K562 (cell line): ENCODE measurements around the gene LEPROT. TPM values are rescaled to one million over a fixed set of nuclear protein-coding genes. Genes with fewer than 3 reads are reported as not detected.
A peak's percentile ranks its signal among the peaks of the same experiment; 100 is the strongest.

Experiments used
- ARID3B ChIP-seq: fragments of 250-450 bp; sonication (Bioruptor Pico); IDR thresholded peaks from 2 replicates; pipeline ENCODE4 v1.4.0; 2020; ENCODE audit warnings: borderline replicate concordance
- BRD9 ChIP-seq: fragments of 450-650 bp; IDR thresholded peaks from 2 replicates; pipeline ENCODE4 v1.6.1; 2018; ENCODE audit warnings: low read depth; ENCODE audit not compliant: partially characterized antibody
- CHD1 ChIP-seq: fragments of 200-600 bp; sonication (generic); IDR thresholded peaks from one replicate; pipeline ENCODE4 v1.6.1; 2012; ENCODE audit warnings: mild to moderate bottlenecking, moderate library complexity, low read length, inconsistent platforms
- CTBP1 ChIP-seq: fragments of 450-650 bp; IDR thresholded peaks from 2 replicates; pipeline ENCODE4 v1.6.1; 2016; ENCODE audit warnings: borderline replicate concordance
- ETS1 ChIP-seq: conservative IDR thresholded peaks from 2 replicates; pipeline ENCODE4 v1.6.1; 2011; ENCODE audit warnings: low read depth, mild to moderate bottlenecking, low read length; ENCODE audit not compliant: control insufficient read depth
- ETV1 ChIP-seq: fragments of 450-650 bp; conservative IDR thresholded peaks from 2 replicates; pipeline ENCODE4 v1.6.1; 2016; ENCODE audit warnings: missing genetic modification characterization, control low read depth, low read depth, missing compliant biosample characterization
- GATAD2B ChIP-seq: fragments of 450-650 bp; IDR thresholded peaks from 2 replicates; pipeline ENCODE4 v1.6.1; 2017; ENCODE audit warnings: mild to moderate bottlenecking, borderline replicate concordance
- GTF2A2 ChIP-seq: IDR thresholded peaks from 2 replicates; pipeline ENCODE4 v1.6.1; 2016; ENCODE audit warnings: mild to moderate bottlenecking, missing genetic modification characterization, missing compliant biosample characterization
- HNRNPH1 ChIP-seq: fragments of 200-400 bp; formaldehyde crosslinking; optimal IDR thresholded peaks from 2 replicates; pipeline ENCODE3; 2017; ENCODE audit warnings: low read depth, mild to moderate bottlenecking, low read length, moderate library complexity
- IFI16 ChIP-seq: fragments of 250-450 bp; sonication (Bioruptor Pico); IDR thresholded peaks from 2 replicates; pipeline ENCODE4 v2.1.2; 2022; ENCODE audit warnings: mild to moderate bottlenecking, inconsistent platforms
- KDM4B ChIP-seq, 2 experiments: fragments of 450-650 bp in 1 of 2; sonication (generic) in 1 of 2; IDR thresholded peaks; 2 replicates each; pipeline ENCODE4 v1.6.1; 2016 to 2017; ENCODE audit warnings: borderline replicate concordance in 2 of 2, antibody characterized with exemption in 1 of 2, low read depth in 1 of 2, mild to moderate bottlenecking in 1 of 2
- LEF1 ChIP-seq: fragments of 450-650 bp; IDR thresholded peaks from 2 replicates; pipeline ENCODE4 v1.6.1; 2016; ENCODE audit warnings: mild to moderate bottlenecking
- MTF1 ChIP-seq: fragments of 250-450 bp; sonication (Bioruptor Pico); IDR thresholded peaks from 2 replicates; pipeline ENCODE4 v1.9.0; 2021; ENCODE audit warnings: moderate library complexity, mild to moderate bottlenecking, inconsistent platforms, borderline replicate concordance
- NCOA4 ChIP-seq: fragments of 450-650 bp; IDR thresholded peaks from 2 replicates; pipeline ENCODE4 v1.6.1; 2018; ENCODE audit warnings: mild to moderate bottlenecking; ENCODE audit not compliant: partially characterized antibody
- PHF8 ChIP-seq: fragments of 200-600 bp; sonication (generic); IDR thresholded peaks from 2 replicates; pipeline ENCODE4 v1.6.1; 2012; ENCODE audit warnings: mixed run types, mild to moderate bottlenecking, inconsistent platforms, low read length, moderate library complexity, borderline replicate concordance
- POLR2AphosphoS5 ChIP-seq: IDR thresholded peaks from 2 replicates; pipeline ENCODE4 v1.6.1; 2011; ENCODE audit warnings: mild to moderate bottlenecking, low read depth, low read length, moderate library complexity; ENCODE audit not compliant: control insufficient read depth, insufficient read depth
- RBM17 ChIP-seq: fragments of 200-400 bp; formaldehyde crosslinking; IDR thresholded peaks from 2 replicates; pipeline ENCODE4 v1.6.1; 2017; ENCODE audit warnings: low read depth, mild to moderate bottlenecking, low read length, borderline replicate concordance
- SAP30 ChIP-seq: fragments of 200-600 bp; sonication (generic); IDR thresholded peaks from 2 replicates; pipeline ENCODE4 v1.6.1; 2012; ENCODE audit warnings: borderline replicate concordance, low read depth, mild to moderate bottlenecking, moderate library complexity, low read length, control low read depth, inconsistent platforms; ENCODE audit not compliant: insufficient read depth, poor library complexity, severe bottlenecking
- SETDB1 ChIP-seq: IDR thresholded peaks from one replicate; pipeline ENCODE4 v1.6.1; 2012; ENCODE audit warnings: low read length, control low read depth, inconsistent platforms
- TAF7 ChIP-seq: fragments of 450-650 bp; IDR thresholded peaks from 2 replicates; pipeline ENCODE4 v1.6.1; 2016; ENCODE audit warnings: missing genetic modification characterization, missing compliant biosample characterization
- TEAD4 ChIP-seq, 2 experiments: sonication (generic) in 1 of 2; formaldehyde crosslinking in 1 of 2; IDR thresholded peaks; 2 replicates each; pipeline versions ENCODE4 v1.6.1 to v1.8.0; 2012 to 2022; ENCODE audit warnings: borderline replicate concordance in 1 of 2, inconsistent platforms in 1 of 2, low read length in 1 of 2, mild to moderate bottlenecking in 1 of 2, missing genetic modification reagents in 1 of 2
- TFAP4 ChIP-seq: sonication (generic); formaldehyde crosslinking; IDR thresholded peaks from 2 replicates; pipeline ENCODE4 v1.8.0; 2022; ENCODE audit warnings: missing genetic modification reagents, mild to moderate bottlenecking, moderate library complexity, borderline replicate concordance
- ZBED1 ChIP-seq: IDR thresholded peaks from 2 replicates; pipeline ENCODE4 v1.6.1; 2014
- ZNF507 ChIP-seq: conservative IDR thresholded peaks from 2 replicates; pipeline ENCODE4 v1.6.1; 2017; ENCODE audit warnings: missing genetic modification characterization, missing compliant biosample characterization
- polyA plus RNA-seq, 8 experiments: library from polyadenylated mRNA; depleted of rRNA in 4 of 8; stranded (reverse) in 5 of 8; unstranded in 3 of 8; fragments of >200 nt; fragmentation: Nextera tagmentation in 2 of 8; fragmentation: Illumina TruSeq in 1 of 8; extraction: Ambion mirVana in 2 of 8; extraction: Trizol in 1 of 8; gene quantifications; 2 replicates each; pipeline versions ENCODE4 v1.2.1 to v1.2.3, GENCODE V29; 2011 to 2014; ENCODE audit warnings: inconsistent platforms in 1 of 8, missing spikeins in 1 of 8
- total RNA-seq, 7 experiments: library from RNA; depleted of rRNA in 6 of 7; stranded (reverse); fragments of >200 nt in 6 of 7; fragmentation: Illumina TruSeq in 2 of 7; extraction: Trizol in 2 of 7; gene quantifications; 2 replicates each; pipeline versions ENCODE4 v1.2.1 to v1.2.3, GENCODE V29; 2011 to 2021; ENCODE audit warnings: low replicate concordance in 1 of 7

LEPROT gene
- total and polyA plus RNA-seq, 9 of the 15 experiments (the other 6 are each of a cell fraction or from before 2014, with no cell fraction given) = 28.1 to 97.5 (median 45.8) TPM

GRCh38 chr1:65412256-65412983 lies 8.0 kb upstream of the LEPROT start (continued):
- TF ChIP-seq RBM17 (no peak), SAP30 (no peak), GTF2A2 (tag) (no peak), ZBED1 (peak; percentile 88; the same call in 1 of the 2 replicates), TEAD4 (IDR thresholded peaks at IDR 0.05; ENCODE audit: low read length) (peak; percentile 99), TEAD4 (CRISPR knock-in tag; IDR thresholded peaks at IDR 0.05; ENCODE audit: borderline replicate concordance) (no peak), PHF8 (no peak), POLR2AphosphoS5 (peak; percentile 98), LEF1 (peak; percentile 99), TAF7 (tag) (no peak), ETS1 (no peak), TFAP4 (CRISPR knock-in tag) (no peak), CTBP1 (peak; percentile 84), ZNF507 (tag) (no peak), BRD9 (peak; percentile 65), ARID3B (CRISPR knock-in tag) (no peak), GATAD2B (peak; percentile 81), CHD1 (no peak), MTF1 (CRISPR knock-in tag) (no peak), IFI16 (CRISPR knock-in tag) (no peak), KDM4B (IDR thresholded peaks at IDR 0.05; ENCODE audit: borderline replicate concordance in 2 of 2, low read depth in 1 of 2) (no peak), NCOA4 (no peak), ETV1 (tag) (no peak), SETDB1 (no peak), HNRNPH1 (no peak)
